Activated CD4-positive, CD25-positive, alpha-beta regulatory T cell treated with anti-CD3 and anti-CD28 coated beads, Interleukin-2, amount 50 U/mL, for 24 hours (primary cell): ENCODE measurements around the gene DDX25.
"Not testable (repeated sequence)": the region's sequence is repeated elsewhere in the genome, so short reads cannot be mapped to it uniquely, and the experiment has no call there.

ENCODE experiments used
- ATAC-seq, 2 donors: fragments of 150-1000 bp; cut with Tn5 transposase; one replicate each; pipeline ENCODE4 v1.10.0; 2021; ENCODE audit warnings: mild to moderate bottlenecking in 1 of 2, moderate library complexity in 1 of 2

Gene DDX25

GRCh38 chr11:125904678-125905077 lies 370 bp downstream of the DDX25 start:
- ATAC-seq, result no peak

- no peak for ATAC-seq
Observed at GRCh38 chr11:125910226-125910849, 6.0 kb downstream of the DDX25 start.

GRCh38 chr11:125914601-125915000 lies 10.3 kb downstream of the DDX25 start:
- not testable (repeated sequence) for ATAC-seq

- ATAC-seq, result no peak
Observed at GRCh38 chr11:125916683-125917347, 12.5 kb downstream of the DDX25 start.

GRCh38 chr11:125918140-125918840 lies 14.0 kb downstream of the DDX25 start:
- no peak for ATAC-seq

GRCh38 chr11:125921042-125921441 lies 16.7 kb downstream of the DDX25 start:
- no peak for ATAC-seq

- no peak for ATAC-seq
Observed at GRCh38 chr11:125922156-125922555, 17.8 kb downstream of the DDX25 start.

- ATAC-seq, result peak; percentile 51
Observed at GRCh38 chr11:125923012-125923579, 18.8 kb downstream of the DDX25 start.

GRCh38 chr11:125923633-125924032 lies 19.3 kb downstream of the DDX25 start:
- no peak for ATAC-seq

- no peak for ATAC-seq
Observed at GRCh38 chr11:125924384-125925007, 20.2 kb downstream of the DDX25 start.

GRCh38 chr11:125925247-125925740 lies 21.0 kb downstream of the DDX25 start:
- ATAC-seq, result no peak

- ATAC-seq, result no peak
Observed at GRCh38 chr11:125925804-125926203, 21.5 kb downstream of the DDX25 start.

- no peak for ATAC-seq
Observed at GRCh38 chr11:125926682-125927081, 22.4 kb downstream of the DDX25 start.

GRCh38 chr11:125929445-125930075 lies 25.3 kb downstream of the DDX25 start:
- ATAC-seq, result no peak

- ATAC-seq, result no peak
Observed at GRCh38 chr11:125930076-125930450, 25.8 kb downstream of the DDX25 start.

GRCh38 chr11:125931116-125931515 lies 26.8 kb downstream of the DDX25 start:
- no peak for ATAC-seq

- ATAC-seq, result no peak
Observed at GRCh38 chr11:125931668-125932067, 27.4 kb downstream of the DDX25 start.

- ATAC-seq, result no peak
Observed at GRCh38 chr11:125932301-125932700, 28.0 kb downstream of the DDX25 start.

GRCh38 chr11:125933030-125933813 lies 28.9 kb downstream of the DDX25 start:
- ATAC-seq, result peak in 1 of 2 donors; percentile 17

- no peak for ATAC-seq
Observed at GRCh38 chr11:125934473-125934872, 30.2 kb downstream of the DDX25 start.

- no peak for ATAC-seq
Observed at GRCh38 chr11:125935056-125935455, 30.7 kb downstream of the DDX25 start.
